Activated CD4-positive, CD25-positive, alpha-beta regulatory T cell treated with anti-CD3 and anti-CD28 coated beads, Interleukin-2, amount 50 U/mL, for 24 hours (primary cell): ENCODE measurements around the gene DOCK4.
"Not testable (repeated sequence)": the region's sequence is repeated elsewhere in the genome, so short reads cannot be mapped to it uniquely, and the experiment has no call there.

Source experiments
- ATAC-seq, 2 donors: fragments of 150-1000 bp; cut with Tn5 transposase; one replicate each; pipeline ENCODE4 v1.10.0; 2021; ENCODE audit warnings: mild to moderate bottlenecking in 1 of 2, moderate library complexity in 1 of 2

The DOCK4 gene

GRCh38 chr7:112132051-112132694, 74.0 kb downstream of the DOCK4 start:
- no peak for ATAC-seq

- ATAC-seq, result no peak
These were observed 75.3 kb downstream of the DOCK4 start for GRCh38 chr7:112130729-112131410.

GRCh38 chr7:112129655-112130323, 76.4 kb downstream of the DOCK4 start:
- no peak for ATAC-seq

- not testable (repeated sequence) for ATAC-seq
These were observed 77.5 kb downstream of the DOCK4 start for GRCh38 chr7:112128461-112129425.

- not testable (repeated sequence) for ATAC-seq
These were observed 78.2 kb downstream of the DOCK4 start for GRCh38 chr7:112128041-112128440.

- no peak for ATAC-seq
These were observed 80.9 kb downstream of the DOCK4 start for GRCh38 chr7:112125250-112125649.

- no peak for ATAC-seq
These were observed 82.0 kb downstream of the DOCK4 start for GRCh38 chr7:112124061-112124766.

- ATAC-seq, result no peak
These were observed 83.4 kb downstream of the DOCK4 start for GRCh38 chr7:112122798-112123197.

- ATAC-seq, result no peak
These were observed 84.1 kb downstream of the DOCK4 start for GRCh38 chr7:112122144-112122543.

GRCh38 chr7:112121318-112121717, 84.9 kb downstream of the DOCK4 start:
- ATAC-seq, result no peak

GRCh38 chr7:112120696-112121217, 85.4 kb downstream of the DOCK4 start:
- no peak for ATAC-seq

GRCh38 chr7:112118581-112119566, 87.3 kb downstream of the DOCK4 start:
- ATAC-seq, result no peak

- no peak for ATAC-seq
These were observed 89.3 kb downstream of the DOCK4 start for GRCh38 chr7:112116894-112117293.

- ATAC-seq, result no peak
These were observed 89.8 kb downstream of the DOCK4 start for GRCh38 chr7:112116358-112116757.

- no peak for ATAC-seq
These were observed 90.3 kb downstream of the DOCK4 start for GRCh38 chr7:112115880-112116279.

- no peak for ATAC-seq
These were observed 92.2 kb downstream of the DOCK4 start for GRCh38 chr7:112113913-112114575.

- no peak for ATAC-seq
These were observed 93.4 kb downstream of the DOCK4 start for GRCh38 chr7:112112822-112113255.

GRCh38 chr7:112110651-112111050, 95.5 kb downstream of the DOCK4 start:
- no peak for ATAC-seq

- ATAC-seq, result no peak
These were observed 96.0 kb downstream of the DOCK4 start for GRCh38 chr7:112110175-112110574.

GRCh38 chr7:112108981-112109380, 97.2 kb downstream of the DOCK4 start:
- no peak for ATAC-seq
